HepG2 (cell line): ENCODE results near the gene TCEA3. TPM values are rescaled to one million over a fixed set of nuclear protein-coding genes. Genes with fewer than 3 reads are reported as not detected.

Experiments
- ATAD3A ChIP-seq: sonication (generic); formaldehyde crosslinking; IDR thresholded peaks from 2 replicates; pipeline ENCODE4 v1.4.0; 2020; ENCODE audit warnings: missing genetic modification reagents
- HMGA1 ChIP-seq: sonication (generic); formaldehyde crosslinking; conservative IDR thresholded peaks from 2 replicates; pipeline ENCODE4 v1.4.0; 2020; ENCODE audit warnings: missing genetic modification reagents
- IKZF5 ChIP-seq: IDR thresholded peaks from 2 replicates; pipeline ENCODE4 v1.6.1; 2018; ENCODE audit warnings: missing genetic modification reagents, mild to moderate bottlenecking, missing compliant biosample characterization
- KAT7 ChIP-seq: IDR thresholded peaks from 2 replicates; pipeline ENCODE4 v1.6.1; 2018; ENCODE audit warnings: borderline replicate concordance, missing compliant biosample characterization
- MEIS2 ChIP-seq: sonication (generic); formaldehyde crosslinking; IDR thresholded peaks from 2 replicates; pipeline ENCODE4 v1.9.0; 2021; ENCODE audit warnings: mild to moderate bottlenecking, missing genetic modification reagents
- RBFOX2 ChIP-seq: fragments of 200-400 bp; formaldehyde crosslinking; IDR thresholded peaks from 2 replicates; pipeline ENCODE4 v1.6.1; 2017; ENCODE audit warnings: low read depth, mild to moderate bottlenecking, low read length
- SRSF9 ChIP-seq: fragments of 200-400 bp; formaldehyde crosslinking; IDR thresholded peaks from 2 replicates; pipeline ENCODE4 v1.6.1; 2018; ENCODE audit warnings: borderline replicate concordance, mild to moderate bottlenecking, low read depth, low read length; ENCODE audit not compliant: insufficient read depth, poor library complexity, severe bottlenecking
- TCF7 ChIP-seq: sonication (generic); IDR thresholded peaks from 2 replicates; pipeline ENCODE4 v1.6.1; 2016; ENCODE audit warnings: antibody characterized with exemption, low read depth
- TOE1 ChIP-seq: sonication (generic); formaldehyde crosslinking; IDR thresholded peaks from 2 replicates; pipeline ENCODE4 v1.4.0; 2020; ENCODE audit warnings: mild to moderate bottlenecking, missing genetic modification reagents
- TRIM24 ChIP-seq: sonication (generic); formaldehyde crosslinking; IDR thresholded peaks from 2 replicates; pipeline ENCODE4 v1.8.0; 2022; ENCODE audit warnings: mild to moderate bottlenecking, missing genetic modification reagents
- ZBTB26 ChIP-seq: IDR thresholded peaks from 2 replicates; pipeline ENCODE4 v1.6.1; 2016; ENCODE audit warnings: missing compliant biosample characterization, missing genetic modification reagents, borderline replicate concordance
- ZNF350 ChIP-seq: sonication (generic); formaldehyde crosslinking; IDR thresholded peaks from 2 replicates; pipeline ENCODE4 v1.4.0; 2020; ENCODE audit warnings: mild to moderate bottlenecking, low read depth, missing genetic modification reagents, borderline replicate concordance
- ZNF773 ChIP-seq: sonication (generic); formaldehyde crosslinking; IDR thresholded peaks from 2 replicates; pipeline ENCODE4 v1.4.0; 2020; ENCODE audit warnings: missing genetic modification reagents, borderline replicate concordance
- ZSCAN12 ChIP-seq: sonication (generic); formaldehyde crosslinking; IDR thresholded peaks from 2 replicates; pipeline ENCODE4 v1.9.0; 2021; ENCODE audit warnings: mild to moderate bottlenecking, missing genetic modification reagents
- polyA plus RNA-seq, 8 experiments: library from polyadenylated mRNA; depleted of rRNA in 3 of 8; stranded (reverse) in 7 of 8; unstranded in 1 of 8; fragments of >200 nt; fragmentation: Illumina TruSeq in 4 of 8; extraction: Trizol in 4 of 8; gene quantifications; 2 replicates each; pipeline versions ENCODE4 v1.2.1 to v1.2.3, GENCODE V29; 2011 to 2016; ENCODE audit warnings: low read depth in 4 of 8, missing spikeins in 1 of 8, mixed read lengths in 1 of 8; ENCODE audit not compliant: insufficient read depth in 1 of 8
- total RNA-seq, 5 experiments: library from RNA; depleted of rRNA; stranded (reverse); fragments of >200 nt; fragmentation: Illumina TruSeq; extraction: Trizol; gene quantifications; 2 replicates each; pipeline ENCODE4 v1.2.3, GENCODE V29; 2016; ENCODE audit warnings: low read depth in 1 of 5
- TF ChIP-seq, protein P1 (sequence below): IDR thresholded peaks from 2 replicates; pipeline ENCODE4 v1.6.1; 2016; ENCODE audit warnings: low read depth, missing genetic modification reagents, missing compliant biosample characterization
- TF ChIP-seq, protein P2 (sequence below): sonication (generic); formaldehyde crosslinking; IDR thresholded peaks from 2 replicates; pipeline ENCODE4 v1.9.0; 2021; ENCODE audit warnings: missing genetic modification reagents, mild to moderate bottlenecking, borderline replicate concordance
- TF ChIP-seq, protein P3 (sequence below): sonication (generic); formaldehyde crosslinking; IDR thresholded peaks from 2 replicates; pipeline ENCODE4 v1.8.0; 2022; ENCODE audit warnings: missing genetic modification reagents, mild to moderate bottlenecking, inconsistent platforms, borderline replicate concordance

TCEA3 gene
- total and polyA plus RNA-seq, 2 of the 13 experiments (the other 11 are each of a cell fraction or from before 2014, with no cell fraction given): 55.5 to 84.6 TPM

- TF ChIP-seq KAT7 (CRISPR knock-in tag) (no peak), TOE1 (CRISPR knock-in tag) (no peak; the same call in 1 of the 2 replicates), TCF7 (no peak), HMGA1 (CRISPR knock-in tag) (no peak), SRSF9 (no peak), ZBTB26 (CRISPR knock-in tag) (no peak; the same call in 1 of the 2 replicates), ZSCAN12 (no peak), ZNF773 (no peak), TRIM24 (CRISPR knock-in tag) (no peak), ATAD3A (CRISPR knock-in tag) (no peak), RBFOX2 (peak; percentile 94), MEIS2 (CRISPR knock-in tag) (0 out of 2 replicates have a peak, but pooled peaks have one; percentile 18), IKZF5 (CRISPR knock-in tag) (peak; percentile 81), ZNF350 (CRISPR knock-in tag) (peak; percentile 80; the same call in 1 of the 2 replicates)
- TF ChIP-seq, protein P1, sequence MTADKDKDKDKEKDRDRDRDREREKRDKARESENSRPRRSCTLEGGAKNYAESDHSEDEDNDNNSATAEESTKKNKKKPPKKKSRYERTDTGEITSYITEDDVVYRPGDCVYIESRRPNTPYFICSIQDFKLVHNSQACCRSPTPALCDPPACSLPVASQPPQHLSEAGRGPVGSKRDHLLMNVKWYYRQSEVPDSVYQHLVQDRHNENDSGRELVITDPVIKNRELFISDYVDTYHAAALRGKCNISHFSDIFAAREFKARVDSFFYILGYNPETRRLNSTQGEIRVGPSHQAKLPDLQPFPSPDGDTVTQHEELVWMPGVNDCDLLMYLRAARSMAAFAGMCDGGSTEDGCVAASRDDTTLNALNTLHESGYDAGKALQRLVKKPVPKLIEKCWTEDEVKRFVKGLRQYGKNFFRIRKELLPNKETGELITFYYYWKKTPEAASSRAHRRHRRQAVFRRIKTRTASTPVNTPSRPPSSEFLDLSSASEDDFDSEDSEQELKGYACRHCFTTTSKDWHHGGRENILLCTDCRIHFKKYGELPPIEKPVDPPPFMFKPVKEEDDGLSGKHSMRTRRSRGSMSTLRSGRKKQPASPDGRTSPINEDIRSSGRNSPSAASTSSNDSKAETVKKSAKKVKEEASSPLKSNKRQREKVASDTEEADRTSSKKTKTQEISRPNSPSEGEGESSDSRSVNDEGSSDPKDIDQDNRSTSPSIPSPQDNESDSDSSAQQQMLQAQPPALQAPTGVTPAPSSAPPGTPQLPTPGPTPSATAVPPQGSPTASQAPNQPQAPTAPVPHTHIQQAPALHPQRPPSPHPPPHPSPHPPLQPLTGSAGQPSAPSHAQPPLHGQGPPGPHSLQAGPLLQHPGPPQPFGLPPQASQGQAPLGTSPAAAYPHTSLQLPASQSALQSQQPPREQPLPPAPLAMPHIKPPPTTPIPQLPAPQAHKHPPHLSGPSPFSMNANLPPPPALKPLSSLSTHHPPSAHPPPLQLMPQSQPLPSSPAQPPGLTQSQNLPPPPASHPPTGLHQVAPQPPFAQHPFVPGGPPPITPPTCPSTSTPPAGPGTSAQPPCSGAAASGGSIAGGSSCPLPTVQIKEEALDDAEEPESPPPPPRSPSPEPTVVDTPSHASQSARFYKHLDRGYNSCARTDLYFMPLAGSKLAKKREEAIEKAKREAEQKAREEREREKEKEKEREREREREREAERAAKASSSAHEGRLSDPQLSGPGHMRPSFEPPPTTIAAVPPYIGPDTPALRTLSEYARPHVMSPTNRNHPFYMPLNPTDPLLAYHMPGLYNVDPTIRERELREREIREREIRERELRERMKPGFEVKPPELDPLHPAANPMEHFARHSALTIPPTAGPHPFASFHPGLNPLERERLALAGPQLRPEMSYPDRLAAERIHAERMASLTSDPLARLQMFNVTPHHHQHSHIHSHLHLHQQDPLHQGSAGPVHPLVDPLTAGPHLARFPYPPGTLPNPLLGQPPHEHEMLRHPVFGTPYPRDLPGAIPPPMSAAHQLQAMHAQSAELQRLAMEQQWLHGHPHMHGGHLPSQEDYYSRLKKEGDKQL: no peak
- TF ChIP-seq, protein P2, sequence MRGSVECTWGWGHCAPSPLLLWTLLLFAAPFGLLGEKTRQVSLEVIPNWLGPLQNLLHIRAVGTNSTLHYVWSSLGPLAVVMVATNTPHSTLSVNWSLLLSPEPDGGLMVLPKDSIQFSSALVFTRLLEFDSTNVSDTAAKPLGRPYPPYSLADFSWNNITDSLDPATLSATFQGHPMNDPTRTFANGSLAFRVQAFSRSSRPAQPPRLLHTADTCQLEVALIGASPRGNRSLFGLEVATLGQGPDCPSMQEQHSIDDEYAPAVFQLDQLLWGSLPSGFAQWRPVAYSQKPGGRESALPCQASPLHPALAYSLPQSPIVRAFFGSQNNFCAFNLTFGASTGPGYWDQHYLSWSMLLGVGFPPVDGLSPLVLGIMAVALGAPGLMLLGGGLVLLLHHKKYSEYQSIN (CRISPR knock-in tag): no peak
- TF ChIP-seq, protein P3, sequence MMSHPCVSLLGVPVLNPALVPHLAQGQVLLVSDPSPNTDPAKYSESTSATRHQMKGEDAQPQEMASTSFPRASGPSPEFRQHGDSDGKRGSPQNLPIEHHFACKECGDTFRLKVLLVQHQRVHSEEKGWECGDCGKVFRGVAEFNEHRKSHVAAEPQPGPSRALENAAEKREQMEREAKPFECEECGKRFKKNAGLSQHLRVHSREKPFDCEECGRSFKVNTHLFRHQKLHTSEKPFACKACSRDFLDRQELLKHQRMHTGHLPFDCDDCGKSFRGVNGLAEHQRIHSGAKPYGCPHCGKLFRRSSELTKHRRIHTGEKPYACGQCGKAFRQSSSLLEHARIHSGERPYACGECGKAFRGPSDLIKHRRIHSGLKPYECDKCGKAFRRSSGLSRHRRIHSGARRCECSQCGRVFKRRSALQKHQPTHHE: peak; percentile 77; the same call in 1 of the 2 replicates
Measured at GRCh38 chr1:23344111-23344986, 80.2 kb downstream of the TCEA3 start, which contains the start of gene HNRNPR (continued).
